HEK293T (cell line): ENCODE results near the gene HDAC3.

Experiments used
- BHLHE40 ChIP-seq: fragments of 450-650 bp; IDR thresholded peaks from 2 replicates; pipeline ENCODE4 v1.6.1; 2016; ENCODE audit warnings: mild to moderate bottlenecking, moderate library complexity, borderline replicate concordance
- CTBP1 ChIP-seq: fragments of 450-650 bp; IDR thresholded peaks from 2 replicates; pipeline ENCODE4 v1.6.1; 2016; ENCODE audit warnings: borderline replicate concordance
- ELF4 ChIP-seq: fragments of 450-650 bp; IDR thresholded peaks from 2 replicates; pipeline ENCODE4 v1.6.1; 2017; ENCODE audit warnings: antibody characterized with exemption
- FOXA1 ChIP-seq: fragments of 450-650 bp; IDR thresholded peaks from 2 replicates; pipeline ENCODE4 v1.6.1; 2016; ENCODE audit warnings: mild to moderate bottlenecking
- FOXM1 ChIP-seq: fragments of 450-650 bp; IDR thresholded peaks from 2 replicates; pipeline ENCODE4 v1.6.1; 2017; ENCODE audit warnings: mild to moderate bottlenecking, borderline replicate concordance
- L3MBTL2 ChIP-seq: fragments of 450-650 bp; conservative IDR thresholded peaks from 2 replicates; pipeline ENCODE4 v1.6.1; 2016; ENCODE audit warnings: mild to moderate bottlenecking
- LEF1 ChIP-seq: fragments of 450-650 bp; IDR thresholded peaks from 2 replicates; pipeline ENCODE4 v1.6.1; 2017; ENCODE audit warnings: mild to moderate bottlenecking, borderline replicate concordance
- SP1 ChIP-seq: fragments of 450-650 bp; IDR thresholded peaks from 2 replicates; pipeline ENCODE4 v1.6.1; 2017
- SUZ12 ChIP-seq: fragments of 450-650 bp; IDR thresholded peaks from 2 replicates; pipeline ENCODE4 v1.6.1; 2016; ENCODE audit warnings: mild to moderate bottlenecking
- TARDBP ChIP-seq: fragments of 450-650 bp; IDR thresholded peaks from 2 replicates; pipeline ENCODE4 v1.6.1; 2016
- ZNF384 ChIP-seq: fragments of 450-650 bp; IDR thresholded peaks from 2 replicates; pipeline ENCODE4 v1.6.1; 2016

DNA sequence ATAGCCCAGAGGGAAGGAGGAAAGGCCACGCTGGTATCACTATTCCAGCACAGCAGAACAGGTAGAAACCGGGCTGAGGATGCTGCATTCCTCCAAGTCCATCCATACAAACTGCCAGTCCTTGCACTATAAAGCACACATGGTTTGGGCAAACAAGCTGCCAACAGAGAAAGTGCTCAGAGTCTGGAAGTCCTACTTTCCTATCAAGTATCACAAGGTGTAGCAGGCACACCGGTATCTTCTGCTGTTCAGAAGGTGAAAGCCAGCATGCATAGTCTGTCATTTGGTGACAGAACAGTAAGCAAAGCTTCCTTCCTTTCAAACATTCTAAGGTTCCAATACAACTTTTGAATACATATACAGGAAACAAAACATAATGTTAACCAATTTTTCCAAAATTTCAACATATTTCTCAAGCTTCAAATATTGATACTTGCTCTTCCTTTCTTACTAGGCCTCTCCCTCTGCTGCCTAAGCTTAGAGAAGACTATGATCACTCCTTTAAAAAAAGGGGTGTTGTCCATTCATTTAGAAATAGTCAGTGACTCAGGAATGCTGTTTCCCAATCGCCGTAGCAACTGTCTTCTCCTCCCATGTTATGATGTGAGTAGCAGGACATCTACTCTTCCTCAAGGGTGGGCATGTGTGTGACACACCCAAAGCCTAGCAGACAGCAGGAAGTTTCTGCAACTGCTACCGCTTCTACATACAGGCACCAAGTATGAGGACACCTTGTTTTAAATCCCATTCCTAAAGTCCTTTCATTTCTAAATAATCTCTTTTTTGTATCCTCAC is 32.5 kb downstream of the HDAC3 start:
- TF ChIP-seq SUZ12 (no peak), SP1 (no peak), LEF1 (no peak), TARDBP (no peak), FOXA1 (no peak), ZNF384 (no peak), ELF4 (no peak), CTBP1 (no peak), L3MBTL2 (no peak), FOXM1 (no peak), BHLHE40 (no peak)
